OCI-LY7 (cell line): Measurements from ENCODE around the gene MIA. TPM values are rescaled to one million over a fixed set of nuclear protein-coding genes. Genes with fewer than 3 reads are reported as not detected.

Source experiments
- BruUV-seq: library from RNA; stranded (reverse); fragments of 400-500 nt; replicated peaks from 2 replicates; lab custom pipeline; 2021; lab: Mats Ljungman, UMichigan
- CTCF ChIA-PET: fragments of 300-600 bp; sonication (Branson Sonifier 250); formaldehyde crosslinking; loops from one replicate; lab custom pipeline; 2022; ENCODE audit warnings: antibody characterized with exemption; ENCODE audit not compliant: unreplicated experiment; lab: Charles Lee
- POLR2A ChIA-PET: fragments of 300-600 bp; sonication (Branson Sonifier 250); formaldehyde crosslinking; loops from one replicate; lab custom pipeline; 2022; ENCODE audit warnings: antibody characterized with exemption; lab: Charles Lee
- DNase-seq: peaks from one replicate; pipeline ENCODE4 v3.0.0-alpha.2; 2015; ENCODE audit warnings: low spot score
- H2AFZ ChIP-seq: fragments of 200-600 bp; sonication (generic), shearing (Covaris generic); 2 replicates; pipeline ENCODE4 v1.6.1; 2014; ENCODE audit warnings: mild to moderate bottlenecking, antibody characterized with exemption, low read length, moderate library complexity
- H3K27ac ChIP-seq: fragments of 200-600 bp; sonication (generic); 2 replicates; pipeline ENCODE4 v1.5.1; 2014; ENCODE audit warnings: mixed run types, low read depth, mild to moderate bottlenecking, moderate library complexity, low read length, inconsistent platforms; ENCODE audit not compliant: poor library complexity, severe bottlenecking
- H3K36me3 ChIP-seq: fragments of 200-600 bp; sonication (generic); 2 replicates; pipeline ENCODE4 v1.6.1; 2014; ENCODE audit warnings: mild to moderate bottlenecking, antibody characterized with exemption, low read length, moderate library complexity, mixed read lengths; ENCODE audit not compliant: insufficient read depth
- H3K4me1 ChIP-seq: fragments of 200-600 bp; sonication (generic); 2 replicates; pipeline ENCODE4 v1.5.1; 2014; ENCODE audit warnings: mild to moderate bottlenecking, low read length; ENCODE audit not compliant: insufficient read depth, poor library complexity, severe bottlenecking
- H3K4me2 ChIP-seq: fragments of 200-600 bp; sonication (generic); 2 replicates; pipeline ENCODE4 v1.6.1; 2014; ENCODE audit warnings: mild to moderate bottlenecking, low read length
- H3K4me3 ChIP-seq: fragments of 200-600 bp; sonication (generic); 2 replicates; pipeline ENCODE4 v1.5.1; 2014; ENCODE audit warnings: mild to moderate bottlenecking, low read depth, low read length; ENCODE audit not compliant: poor library complexity, severe bottlenecking
- H3K79me2 ChIP-seq: fragments of 200-600 bp; sonication (generic); 2 replicates; pipeline ENCODE4 v1.6.1; 2016; ENCODE audit warnings: low read depth, mild to moderate bottlenecking, low read length, moderate library complexity, mixed read lengths; ENCODE audit not compliant: insufficient read depth
- H3K9me2 ChIP-seq: fragments of 200-600 bp; sonication (generic); 2 replicates; pipeline ENCODE4 v1.6.1; 2016; ENCODE audit warnings: mild to moderate bottlenecking, low read length, mixed read lengths; ENCODE audit not compliant: insufficient read depth
- H3K9me3 ChIP-seq: fragments of 200-600 bp; sonication (generic); 2 replicates; pipeline ENCODE4 v1.6.1; 2014; ENCODE audit warnings: mild to moderate bottlenecking, mixed run types, low read length, mixed read lengths
- H4K20me1 ChIP-seq: fragments of 200-600 bp; sonication (generic); 2 replicates; pipeline ENCODE4 v1.6.1; 2014; ENCODE audit warnings: mild to moderate bottlenecking, antibody characterized with exemption, low read length, moderate library complexity, mixed read lengths; ENCODE audit not compliant: insufficient read depth
- CTCF ChIP-seq: fragments of 200-600 bp; sonication (generic); conservative IDR thresholded peaks from 2 replicates; pipeline ENCODE4 v1.5.1; 2014; ENCODE audit warnings: mild to moderate bottlenecking, antibody characterized with exemption, low read length, moderate library complexity, mixed read lengths
- EZH2phosphoT487 ChIP-seq: fragments of 200-600 bp; sonication (generic); IDR thresholded peaks from 2 replicates; pipeline ENCODE4 v1.6.1; 2018; ENCODE audit warnings: low read depth, borderline replicate concordance, mild to moderate bottlenecking, mixed run types, antibody characterized with exemption, low read length, moderate library complexity, mixed read lengths
- intact Hi-C: fragments of 100-400 bp; cut with micrococcal nuclease; formaldehyde crosslinking; loops from one replicate; pipeline ENCODE4 v1.10.0; 2022; ENCODE audit not compliant: unreplicated experiment
- total RNA-seq, 2 experiments: library from RNA; depleted of rRNA in 1 of 2; stranded (reverse); fragments of >200 nt in 1 of 2; shearing (Covaris generic) in 1 of 2; gene quantifications; 2 replicates each; pipeline ENCODE4 v1.2.3, GENCODE V29; 2014 to 2022

The MIA gene
- total RNA-seq, 2 experiments from 2014 or later: not detected

GRCh38 chr19:40758491-40758890 is 16.8 kb upstream of the MIA start:
- intact Hi-C loops: no loop called here
- Histone ChIP-seq H3K9me3 (no peaks in the 10 kb centered on the region), H3K9me2 (no peaks in the 10 kb centered on the region), H3K4me2 (no peak overlapping the region), H3K79me2 (peaks cover 63% of the 10 kb centered on the region), H3K4me1 (peaks cover 29% of the 10 kb centered on the region), H4K20me1 (peaks cover 20% of the 10 kb centered on the region), H2AFZ (no peak overlapping the region), H3K36me3 (peaks cover 95% of the 10 kb centered on the region), H3K27ac (no peak overlapping the region), H3K4me3 (no peak overlapping the region)
- DNase-seq: no peak
- no peak for TF ChIP-seq EZH2phosphoT487
- TF ChIP-seq CTCF: no peak
- ChIA-PET POLR2A (no interaction called here), CTCF (no interaction called here)
- BruUV-seq: no TSS peak

- CTCF ChIA-PET: no interaction called here
- Histone ChIP-seq H3K36me3 (peaks cover 98% of the 10 kb centered on the region), H3K9me2 (no peaks in the 10 kb centered on the region), H3K4me1 (peaks cover 25% of the 10 kb centered on the region), H2AFZ (no peak overlapping the region), H3K9me3 (no peaks in the 10 kb centered on the region), H3K27ac (no peak overlapping the region), H4K20me1 (peaks cover 17% of the 10 kb centered on the region), H3K79me2 (peaks cover 55% of the 10 kb centered on the region), H3K4me3 (no peak overlapping the region), H3K4me2 (no peak overlapping the region)
- POLR2A ChIA-PET: no interaction called here
- intact Hi-C loops: no loop called here
- DNase-seq: no peak
- BruUV-seq: no TSS peak
- no peak for TF ChIP-seq EZH2phosphoT487
- no peak for TF ChIP-seq CTCF
Measured at GRCh38 chr19:40759352-40759751, 16.0 kb upstream of the MIA start.

DNA sequence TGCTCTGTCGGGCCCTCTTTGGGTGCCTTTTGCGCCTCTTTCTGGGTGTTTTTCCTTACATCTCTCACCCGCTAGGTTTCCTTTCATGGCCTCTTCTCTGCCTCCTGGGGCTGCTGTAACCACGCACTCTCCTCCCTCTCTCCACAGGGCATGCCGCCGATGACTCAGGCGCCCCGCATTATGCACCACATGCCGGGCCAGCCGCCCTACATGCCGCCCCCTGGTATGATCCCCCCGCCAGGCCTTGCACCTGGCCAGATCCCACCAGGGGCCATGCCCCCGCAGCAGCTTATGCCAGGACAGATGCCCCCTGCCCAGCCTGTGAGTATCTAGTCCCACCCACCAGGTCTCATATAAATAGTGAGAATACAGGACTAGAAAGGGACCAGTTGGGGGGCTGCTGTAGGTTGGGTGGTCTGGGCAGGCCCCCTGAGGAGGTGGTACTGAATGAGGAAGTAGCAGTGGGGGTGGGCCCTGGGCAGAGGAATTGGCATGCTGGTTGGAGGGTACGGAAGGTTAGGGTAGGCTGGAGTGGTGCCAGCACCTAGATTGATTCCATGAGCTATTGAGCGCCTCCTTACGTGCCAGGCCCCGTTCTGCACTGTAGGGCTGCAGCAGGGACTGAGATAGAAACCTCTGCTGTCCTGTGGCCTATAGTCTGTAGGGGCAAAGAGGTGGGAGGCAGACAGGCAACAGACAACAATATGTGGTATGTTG is 12.4 kb upstream of the MIA start:
- H2AFZ ChIP-seq: no peak overlapping the region
- H3K9me3 ChIP-seq: no peaks in the 10 kb centered on the region
- no peak overlapping the region for H3K4me2 ChIP-seq
- no peaks in the 10 kb centered on the region for H3K9me2 ChIP-seq
- H4K20me1 ChIP-seq: no peaks in the 10 kb centered on the region; the same call in 1 of the 2 replicates
- no peak for TF ChIP-seq EZH2phosphoT487
- no peak for TF ChIP-seq CTCF
- H3K36me3 ChIP-seq: peaks cover 100% of the 10 kb centered on the region
- DNase-seq: no peak
- peaks cover 22% of the 10 kb centered on the region for H3K79me2 ChIP-seq
- H3K27ac ChIP-seq: no peak overlapping the region
- no peak overlapping the region for H3K4me3 ChIP-seq
- H3K4me1 ChIP-seq: no peaks in the 10 kb centered on the region
- BruUV-seq: no TSS peak
- POLR2A ChIA-PET: no interaction called here
- CTCF ChIA-PET: no interaction called here
- intact Hi-C loops: no loop called here
